CD14-positive monocyte (primary cell): ENCODE measurements around the gene SIDT1. TPM values are rescaled to one million over a fixed set of nuclear protein-coding genes. Genes with fewer than 3 reads are reported as not detected.

Experiments
- DNase-seq, 3 donors: peaks; one replicate each; pipeline ENCODE4 v3.0.0-alpha.2; 2011 to 2022
- H2AFZ ChIP-seq: 2 replicates; pipeline ENCODE4 v1.6.0; 2012; ENCODE audit warnings: mild to moderate bottlenecking, low read depth, low read length, inconsistent platforms; ENCODE audit not compliant: insufficient read depth, poor library complexity, severe bottlenecking
- H3K27ac ChIP-seq, 2 donors: 1 replicate in 1 of 2; 2 replicates in 1 of 2; pipeline ENCODE4 v1.5.1; 2012 to 2013; ENCODE audit warnings: low read length in 2 of 2, control low read depth in 1 of 2, inconsistent platforms in 1 of 2, low read depth in 1 of 2, mild to moderate bottlenecking in 1 of 2
- H3K27me3 ChIP-seq, 2 donors: one replicate each; pipeline versions ENCODE4 v1.6.0 to v1.6.1; 2011 to 2013; ENCODE audit warnings: low read length in 2 of 2; ENCODE audit not compliant: control insufficient read depth in 2 of 2, insufficient read depth in 2 of 2
- H3K36me3 ChIP-seq, 2 donors: replicated peaks in 1 of 2; 1 replicate in 1 of 2; 2 replicates in 1 of 2; pipeline versions ENCODE4 v1.5.1 to v1.6.1; 2012 to 2013; ENCODE audit warnings: low read length in 2 of 2, control low read depth in 1 of 2, inconsistent platforms in 1 of 2, mild to moderate bottlenecking in 1 of 2; ENCODE audit not compliant: insufficient read depth in 2 of 2, control insufficient read depth in 1 of 2
- H3K4me1 ChIP-seq, 2 donors: 1 replicate in 1 of 2; 2 replicates in 1 of 2; pipeline versions ENCODE4 v1.5.1 to v1.6.1; 2012 to 2013; ENCODE audit warnings: low read length in 2 of 2, control low read depth in 1 of 2, inconsistent platforms in 1 of 2, mild to moderate bottlenecking in 1 of 2, moderate library complexity in 1 of 2; ENCODE audit not compliant: insufficient read depth in 2 of 2, control insufficient read depth in 1 of 2
- H3K4me2 ChIP-seq: replicated peaks from 2 replicates; pipeline ENCODE3; 2012; ENCODE audit warnings: low read length, moderate library complexity, mild to moderate bottlenecking; ENCODE audit not compliant: poor library complexity, severe bottlenecking; ENCODE audit errors: extremely low read depth
- H3K4me3 ChIP-seq, 3 experiments: fragments of 200-600 bp in 1 of 3; sonication (generic) in 1 of 3; replicated peaks in 1 of 3; 1 replicate in 2 of 3; 2 replicates in 1 of 3; pipeline ENCODE4 v1.5.1; 2011 to 2013; ENCODE audit warnings: low read length in 3 of 3, mild to moderate bottlenecking in 3 of 3, control low read depth in 2 of 3, low read depth in 2 of 3, inconsistent platforms in 1 of 3, moderate library complexity in 1 of 3
- H3K79me2 ChIP-seq: 2 replicates; pipeline ENCODE4 v1.6.0; 2012; ENCODE audit warnings: mild to moderate bottlenecking, control low read depth, inconsistent platforms, low read length, moderate library complexity; ENCODE audit not compliant: insufficient read depth
- H3K9ac ChIP-seq: 2 replicates; pipeline ENCODE4 v1.6.0; 2017; ENCODE audit warnings: low read length, mild to moderate bottlenecking; ENCODE audit not compliant: insufficient read depth, poor library complexity, severe bottlenecking
- H3K9me3 ChIP-seq, 2 donors: replicated peaks in 1 of 2; 1 replicate in 1 of 2; 2 replicates in 1 of 2; pipeline versions ENCODE4 v1.5.1 to v1.6.1; 2012 to 2013; ENCODE audit warnings: low read length in 2 of 2, control low read depth in 1 of 2; ENCODE audit not compliant: control insufficient read depth in 1 of 2, insufficient read depth in 1 of 2
- H4K20me1 ChIP-seq: 2 replicates; pipeline ENCODE4 v1.6.0; 2012; ENCODE audit warnings: mild to moderate bottlenecking, low read length, control low read depth, moderate library complexity; ENCODE audit not compliant: insufficient read depth
- H3K27ac Mint-ChIP-seq, 7 donors: one replicate each; pipeline ENCODE4 v1.8.0; 2020; ENCODE audit warnings: mild to moderate bottlenecking in 7 of 7, mixed read lengths in 7 of 7, moderate library complexity in 6 of 7, inconsistent platforms in 2 of 7
- H3K27me3 Mint-ChIP-seq, 3 donors: one replicate each; pipeline ENCODE4 v1.8.0; 2021 to 2022; ENCODE audit warnings: low read depth in 3 of 3, mild to moderate bottlenecking in 3 of 3, mixed read lengths in 3 of 3, moderate library complexity in 3 of 3, inconsistent platforms in 1 of 3
- H3K36me3 Mint-ChIP-seq, 2 donors: one replicate each; pipeline ENCODE4 v1.8.0; 2020; ENCODE audit warnings: mixed read lengths in 2 of 2, inconsistent platforms in 1 of 2, mild to moderate bottlenecking in 1 of 2
- H3K4me1 Mint-ChIP-seq: one replicate; pipeline ENCODE4 v1.8.0; 2020; ENCODE audit warnings: mild to moderate bottlenecking, mixed read lengths
- H3K4me3 Mint-ChIP-seq, 2 donors: one replicate each; pipeline ENCODE4 v1.8.0; 2020; ENCODE audit warnings: mild to moderate bottlenecking in 2 of 2, mixed read lengths in 2 of 2, moderate library complexity in 1 of 2
- H3K9me3 Mint-ChIP-seq, 7 donors: one replicate each; pipeline ENCODE4 v1.8.0; 2020 to 2022; ENCODE audit warnings: mixed read lengths in 7 of 7, mild to moderate bottlenecking in 6 of 7, moderate library complexity in 6 of 7, inconsistent platforms in 2 of 7
- intact Hi-C, 2 donors: fragments of 100-400 bp; cut with micrococcal nuclease; formaldehyde crosslinking; loops; one replicate each; pipeline versions ENCODE4 v1.15.0 to v1.15.1; 2023
- polyA plus RNA-seq, 3 donors: library from polyadenylated mRNA; depleted of rRNA in 1 of 3; unstranded in 2 of 3; stranded (reverse) in 1 of 3; fragments of 300-500 nt in 2 of 3; fragments of >200 nt in 1 of 3; fragmentation: Illumina TruSeq in 2 of 3; gene quantifications; 1 replicate in 2 of 3; 2 replicates in 1 of 3; pipeline ENCODE4 v1.2.3, GENCODE V29; 2012 to 2021
- TF ChIP-seq, protein P1 (sequence below): fragments of 200-600 bp; IDR thresholded peaks from one replicate; pipeline ENCODE4 v1.8.0; 2022; ENCODE audit warnings: antibody characterized with exemption, mild to moderate bottlenecking

Gene SIDT1
- polyA plus RNA-seq, 3 donors = 3.2 to 7.1 (median 4.0) TPM

DNA sequence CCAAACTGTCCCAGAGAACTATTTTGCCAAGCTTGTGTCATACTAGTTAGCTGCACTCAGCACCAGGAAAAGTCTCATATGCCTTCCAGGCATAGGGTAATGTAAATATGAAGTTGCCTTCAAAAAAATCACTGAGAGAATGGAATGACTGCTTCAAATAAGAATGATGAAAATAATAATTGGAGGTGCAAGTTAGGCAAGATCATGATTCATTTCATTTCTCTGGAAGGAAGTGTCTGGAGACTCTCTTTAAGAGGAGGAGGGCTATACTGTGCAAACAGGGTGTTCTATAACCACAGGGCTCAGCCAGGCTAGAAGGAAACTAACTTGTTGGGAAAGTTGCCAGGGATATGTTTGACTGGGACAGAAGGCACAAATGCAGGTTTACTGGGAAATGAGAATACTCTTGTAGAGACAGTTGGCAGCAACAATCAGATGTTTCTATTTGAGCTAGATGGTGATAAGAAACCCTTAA is 4.3 kb downstream of the SIDT1 start:
- intact Hi-C loops = no loop called here
- TF ChIP-seq, protein P1, sequence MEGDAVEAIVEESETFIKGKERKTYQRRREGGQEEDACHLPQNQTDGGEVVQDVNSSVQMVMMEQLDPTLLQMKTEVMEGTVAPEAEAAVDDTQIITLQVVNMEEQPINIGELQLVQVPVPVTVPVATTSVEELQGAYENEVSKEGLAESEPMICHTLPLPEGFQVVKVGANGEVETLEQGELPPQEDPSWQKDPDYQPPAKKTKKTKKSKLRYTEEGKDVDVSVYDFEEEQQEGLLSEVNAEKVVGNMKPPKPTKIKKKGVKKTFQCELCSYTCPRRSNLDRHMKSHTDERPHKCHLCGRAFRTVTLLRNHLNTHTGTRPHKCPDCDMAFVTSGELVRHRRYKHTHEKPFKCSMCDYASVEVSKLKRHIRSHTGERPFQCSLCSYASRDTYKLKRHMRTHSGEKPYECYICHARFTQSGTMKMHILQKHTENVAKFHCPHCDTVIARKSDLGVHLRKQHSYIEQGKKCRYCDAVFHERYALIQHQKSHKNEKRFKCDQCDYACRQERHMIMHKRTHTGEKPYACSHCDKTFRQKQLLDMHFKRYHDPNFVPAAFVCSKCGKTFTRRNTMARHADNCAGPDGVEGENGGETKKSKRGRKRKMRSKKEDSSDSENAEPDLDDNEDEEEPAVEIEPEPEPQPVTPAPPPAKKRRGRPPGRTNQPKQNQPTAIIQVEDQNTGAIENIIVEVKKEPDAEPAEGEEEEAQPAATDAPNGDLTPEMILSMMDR = no peak
- no peak overlapping the region for H3K27ac Mint-ChIP-seq

DNA sequence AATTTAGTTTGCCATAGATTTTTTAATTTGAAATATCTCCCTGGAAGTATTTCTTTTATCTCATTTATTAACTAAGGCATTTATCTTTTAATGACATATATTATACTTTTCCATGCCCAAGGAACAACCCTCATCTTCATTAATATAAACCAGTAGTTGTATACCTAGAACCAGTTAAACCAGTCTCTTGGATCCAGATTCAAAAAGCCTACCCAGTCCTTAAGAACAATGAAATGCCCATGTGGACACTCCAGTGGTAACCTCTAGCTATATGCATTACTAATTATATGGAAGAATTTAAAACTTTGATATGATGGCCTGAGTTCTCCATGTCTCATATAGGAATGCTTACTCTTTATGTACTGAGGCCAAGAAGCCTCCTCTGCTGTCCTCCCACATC is 4.8 kb downstream of the SIDT1 start:
- H3K4me3 ChIP-seq = no peak overlapping the region
- no peak overlapping the region for H3K4me2 ChIP-seq
- no peak overlapping the region for H2AFZ ChIP-seq
- Mint-ChIP-seq H3K9me3 (peaks cover 0 to 11% (median 6%) of the 10 kb centered on the region in 7 donors), H3K27me3 (peaks cover 18 to 26% (median 21%) of the 10 kb centered on the region in 3 donors), H3K4me1 (peaks cover 18% of the 10 kb centered on the region), H3K4me3 (no peak overlapping the region), H3K27ac (no peak overlapping the region), H3K36me3 (peaks cover 0 to 2% of the 10 kb centered on the region in 2 donors)
- intact Hi-C loops = no loop called here
- DNase-seq = no peak
- TF ChIP-seq, protein P1 = no peak
- H3K4me1 ChIP-seq = peaks cover 7 to 15% of the 10 kb centered on the region in 2 donors
- no peaks in the 10 kb centered on the region for H4K20me1 ChIP-seq
- H3K9me3 ChIP-seq = peaks cover 0 to 4% of the 10 kb centered on the region in 2 donors
- H3K79me2 ChIP-seq = no peaks in the 10 kb centered on the region
- peaks cover 10 to 16% of the 10 kb centered on the region in 2 donors for H3K27me3 ChIP-seq
- H3K27ac ChIP-seq = no peak overlapping the region
- no peak overlapping the region for H3K9ac ChIP-seq
- no peaks in the 10 kb centered on the region for H3K36me3 ChIP-seq

More for the DNA sequence above, 4.3 kb downstream of the SIDT1 start:
- no peaks in the 10 kb centered on the region for H3K9me3 ChIP-seq
- Mint-ChIP-seq H3K27me3 (peaks cover 23 to 30% (median 23%) of the 10 kb centered on the region in 3 donors), H3K9me3 (peaks cover 0 to 7% (median 3%) of the 10 kb centered on the region in 7 donors), H3K4me1 (peaks cover 23% of the 10 kb centered on the region), H3K4me3 (no peak overlapping the region), H3K36me3 (peaks cover 0 to 2% of the 10 kb centered on the region in 2 donors)
- H3K36me3 ChIP-seq = no peaks in the 10 kb centered on the region
- H3K79me2 ChIP-seq = no peaks in the 10 kb centered on the region
- no peak overlapping the region for H3K27ac ChIP-seq
- H3K4me2 ChIP-seq = no peak overlapping the region
- no peak overlapping the region for H2AFZ ChIP-seq
- H3K4me3 ChIP-seq = no peak overlapping the region
- peaks cover 12 to 19% of the 10 kb centered on the region in 2 donors for H3K4me1 ChIP-seq
- no peaks in the 10 kb centered on the region for H4K20me1 ChIP-seq
- DNase-seq = no peak
- peaks cover 14 to 18% of the 10 kb centered on the region in 2 donors for H3K27me3 ChIP-seq
- no peak overlapping the region for H3K9ac ChIP-seq
